ENCODE data around the gene DOCK1. TPM values are rescaled to one million over a fixed set of nuclear protein-coding genes. Genes with fewer than 3 reads are reported as not detected.

The DOCK1 gene
- total RNA-seq, 1 donor from 2014 or later, result 16.8 TPM

GRCh38 chr10:127450644-127451043 is 545.4 kb downstream of the DOCK1 start:
- Histone ChIP-seq H3K27ac (replicated peaks) (no peak overlapping the region), H3K27me3 (ENCODE audit: low read depth) (no peaks in the 10 kb centered on the region), H3K4me1 (no peaks in the 10 kb centered on the region), H3K4me3 (no peak overlapping the region), H3K9me3 (replicated peaks) (no peaks in the 10 kb centered on the region), H3K36me3 (peaks cover 59% of the 10 kb centered on the region)
- DNase-seq, result no peak
- intact Hi-C loops (cut with micrococcal nuclease), result no loop called here
- TF ChIP-seq CTCF (IDR thresholded peaks at IDR 0.05; ENCODE audit: borderline replicate concordance), result no peak

DNA sequence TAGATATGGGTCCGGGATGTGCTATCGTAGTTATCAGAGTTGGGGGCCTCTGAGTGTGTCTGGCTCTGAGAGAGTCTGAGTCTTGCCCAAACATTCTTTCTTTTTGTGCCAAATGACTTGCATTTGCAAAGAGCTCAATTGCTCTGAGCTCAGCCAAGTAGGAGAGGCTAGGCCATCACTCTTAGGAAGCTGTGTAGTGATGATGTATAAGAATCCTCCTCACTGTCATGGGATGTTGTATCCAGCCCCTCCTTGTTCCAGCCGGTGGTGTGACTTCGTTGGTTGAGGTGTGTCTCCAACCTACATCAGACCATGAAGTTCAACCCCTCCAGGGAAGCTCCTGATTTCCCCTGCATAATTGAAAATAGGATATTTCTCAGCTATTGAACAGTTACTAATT is 546.4 kb downstream of the DOCK1 start:
- Histone ChIP-seq H3K36me3 (peaks cover 50% of the 10 kb centered on the region), H3K4me3 (no peak overlapping the region), H3K9me3 (replicated peaks) (no peaks in the 10 kb centered on the region), H3K27me3 (ENCODE audit: low read depth) (no peaks in the 10 kb centered on the region), H3K27ac (replicated peaks) (no peak overlapping the region), H3K4me1 (no peaks in the 10 kb centered on the region)
- TF ChIP-seq CTCF (IDR thresholded peaks at IDR 0.05; ENCODE audit: borderline replicate concordance), result no peak
- no peak for DNase-seq
- intact Hi-C loops (cut with micrococcal nuclease), result no loop called here

GRCh38 chr10:127452568-127452967 is 547.3 kb downstream of the DOCK1 start:
- intact Hi-C loops (cut with micrococcal nuclease), result no loop called here
- H3K27me3 ChIP-seq (ENCODE audit: low read depth), result no peaks in the 10 kb centered on the region
- peaks cover 41% of the 10 kb centered on the region for H3K36me3 ChIP-seq
- DNase-seq, result no peak
- TF ChIP-seq CTCF (IDR thresholded peaks at IDR 0.05; ENCODE audit: borderline replicate concordance), result no peak
- H3K27ac ChIP-seq (replicated peaks), result no peak overlapping the region
- H3K4me3 ChIP-seq, result no peak overlapping the region
- no peaks in the 10 kb centered on the region for H3K4me1 ChIP-seq
- no peaks in the 10 kb centered on the region for H3K9me3 ChIP-seq (replicated peaks)

- Histone ChIP-seq H3K27ac (replicated peaks) (no peak overlapping the region), H3K27me3 (ENCODE audit: low read depth) (no peaks in the 10 kb centered on the region), H3K4me3 (no peak overlapping the region), H3K4me1 (no peaks in the 10 kb centered on the region), H3K9me3 (replicated peaks) (no peaks in the 10 kb centered on the region), H3K36me3 (peaks cover 30% of the 10 kb centered on the region)
- no peak for DNase-seq
- TF ChIP-seq CTCF (IDR thresholded peaks at IDR 0.05; ENCODE audit: borderline replicate concordance), result no peak
- intact Hi-C loops (cut with micrococcal nuclease), result no loop called here
Observed at GRCh38 chr10:127453706-127454105, 548.5 kb downstream of the DOCK1 start.

GRCh38 chr10:127456122-127456521 is 550.9 kb downstream of the DOCK1 start:
- Histone ChIP-seq H3K4me3 (no peak overlapping the region), H3K27ac (replicated peaks) (no peak overlapping the region), H3K9me3 (replicated peaks) (peaks cover 9% of the 10 kb centered on the region), H3K36me3 (peaks cover 9% of the 10 kb centered on the region), H3K4me1 (no peaks in the 10 kb centered on the region), H3K27me3 (ENCODE audit: low read depth) (no peaks in the 10 kb centered on the region)
- DNase-seq, result no peak
- no peak for TF ChIP-seq CTCF (IDR thresholded peaks at IDR 0.05; ENCODE audit: borderline replicate concordance)
- intact Hi-C loops (cut with micrococcal nuclease), result no loop called here

Data from left ventricle myocardium inferior (tissue), 1 donor.